Subcutaneous abdominal adipose tissue (tissue), 5 donors: Measurements from ENCODE around the gene PNPLA1.

Source experiments
- H3K27ac ChIP-seq: one replicate; pipeline ENCODE4 v1.7.0; 2013; ENCODE audit warnings: low read depth, mild to moderate bottlenecking, inconsistent platforms, low read length, moderate library complexity
- H3K27me3 ChIP-seq, 5 donors: one replicate each; pipeline ENCODE4 v1.7.0; 2013; ENCODE audit warnings: low read length in 5 of 5, inconsistent platforms in 1 of 5; ENCODE audit not compliant: control insufficient read depth in 5 of 5, insufficient read depth in 4 of 5
- H3K36me3 ChIP-seq, 5 donors: one replicate each; pipeline ENCODE4 v1.7.0; 2013; ENCODE audit warnings: low read length in 5 of 5; ENCODE audit not compliant: control insufficient read depth in 5 of 5, insufficient read depth in 5 of 5
- H3K4me1 ChIP-seq, 5 donors: one replicate each; pipeline ENCODE4 v1.7.0; 2013; ENCODE audit warnings: low read length in 5 of 5, mild to moderate bottlenecking in 3 of 5, moderate library complexity in 1 of 5; ENCODE audit not compliant: control insufficient read depth in 5 of 5, insufficient read depth in 5 of 5
- H3K4me3 ChIP-seq, 5 donors: one replicate each; pipeline ENCODE4 v1.7.0; 2013; ENCODE audit warnings: low read length in 5 of 5, low read depth in 1 of 5
- H3K9ac ChIP-seq, 5 donors: one replicate each; pipeline ENCODE4 v1.7.0; 2013; ENCODE audit warnings: low read length in 5 of 5, mild to moderate bottlenecking in 4 of 5, moderate library complexity in 3 of 5
- H3K9me3 ChIP-seq, 5 donors: one replicate each; pipeline ENCODE4 v1.7.0; 2013; ENCODE audit warnings: low read length in 5 of 5; ENCODE audit not compliant: control insufficient read depth in 5 of 5
- donor health status: healthy.
- donor health status: healthy.
- donor health status: healthy.
- donor health status: healthy.
- donor health status: healthy.

The PNPLA1 gene

DNA sequence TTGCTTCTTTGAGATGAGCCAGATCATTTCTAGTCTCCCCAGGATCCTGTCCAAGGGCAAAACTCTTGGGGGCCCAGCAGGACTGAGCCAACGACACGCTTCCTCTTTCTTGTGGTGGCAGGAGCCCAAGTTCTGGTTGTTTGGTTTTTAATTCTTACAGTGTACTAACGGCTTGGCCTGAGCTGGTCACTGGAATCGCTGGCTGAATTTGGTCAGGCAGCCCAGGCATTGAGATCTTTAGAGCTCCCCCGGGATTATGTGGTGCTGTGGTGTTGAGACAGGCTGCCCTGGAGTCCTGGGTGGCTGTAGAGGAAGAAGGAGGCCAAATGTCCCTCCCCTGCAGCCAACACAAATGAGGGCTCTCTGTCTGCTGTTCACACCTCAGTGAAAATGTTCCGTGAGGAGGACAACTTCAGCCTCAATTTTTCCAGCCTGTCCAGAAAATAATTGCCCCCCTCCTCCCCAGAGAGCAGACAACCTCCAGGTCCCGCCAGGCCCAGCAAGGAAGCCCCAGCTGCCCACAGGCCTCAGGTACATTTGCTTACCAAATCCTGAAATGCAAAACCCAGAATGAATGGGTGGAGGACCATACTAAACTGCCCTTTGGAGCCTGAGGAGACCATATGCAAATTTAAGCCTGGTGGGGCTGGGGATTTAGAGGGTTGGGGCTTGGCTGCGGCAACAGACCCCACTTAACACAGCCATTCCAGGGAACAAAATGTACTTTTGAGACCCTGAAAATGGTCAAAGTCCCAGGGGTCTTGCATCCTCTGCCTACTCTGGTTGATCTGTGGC is 43.2 kb downstream of the PNPLA1 start:
- Histone ChIP-seq H3K4me1 (peaks cover 2 to 10% (median 5%) of the 10 kb centered on the region in 5 donors), H3K4me3 (no peak overlapping the region), H3K27me3 (peaks cover 0 to 7% (median 0%) of the 10 kb centered on the region in 5 donors), H3K36me3 (no peaks in the 10 kb centered on the region), H3K9me3 (peaks cover 0 to 5% (median 0%) of the 10 kb centered on the region in 5 donors), H3K9ac (no peak overlapping the region), H3K27ac (no peak overlapping the region)

DNA sequence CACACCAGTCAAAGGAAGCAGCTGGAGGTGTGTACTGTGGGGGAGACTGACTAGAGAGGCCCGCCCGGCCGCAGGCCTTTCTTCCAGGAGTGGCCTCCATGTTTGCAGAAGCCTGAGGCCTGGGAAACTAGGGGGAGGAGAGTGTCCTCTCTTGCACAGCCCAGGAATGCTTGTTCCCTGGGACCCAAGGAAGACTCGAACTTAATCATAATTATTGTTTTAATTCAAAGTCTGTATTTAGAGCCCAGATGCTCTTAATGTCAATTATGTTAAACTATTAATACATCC is 43.7 kb downstream of the PNPLA1 start:
- peaks cover 0 to 7% (median 0%) of the 10 kb centered on the region in 5 donors for H3K27me3 ChIP-seq
- peaks cover 0 to 5% (median 0%) of the 10 kb centered on the region in 5 donors for H3K9me3 ChIP-seq
- peaks cover 2 to 10% (median 5%) of the 10 kb centered on the region in 5 donors for H3K4me1 ChIP-seq
- H3K27ac ChIP-seq = no peak overlapping the region
- H3K36me3 ChIP-seq = no peaks in the 10 kb centered on the region
- H3K9ac ChIP-seq = no peak overlapping the region
- no peak overlapping the region for H3K4me3 ChIP-seq

DNA sequence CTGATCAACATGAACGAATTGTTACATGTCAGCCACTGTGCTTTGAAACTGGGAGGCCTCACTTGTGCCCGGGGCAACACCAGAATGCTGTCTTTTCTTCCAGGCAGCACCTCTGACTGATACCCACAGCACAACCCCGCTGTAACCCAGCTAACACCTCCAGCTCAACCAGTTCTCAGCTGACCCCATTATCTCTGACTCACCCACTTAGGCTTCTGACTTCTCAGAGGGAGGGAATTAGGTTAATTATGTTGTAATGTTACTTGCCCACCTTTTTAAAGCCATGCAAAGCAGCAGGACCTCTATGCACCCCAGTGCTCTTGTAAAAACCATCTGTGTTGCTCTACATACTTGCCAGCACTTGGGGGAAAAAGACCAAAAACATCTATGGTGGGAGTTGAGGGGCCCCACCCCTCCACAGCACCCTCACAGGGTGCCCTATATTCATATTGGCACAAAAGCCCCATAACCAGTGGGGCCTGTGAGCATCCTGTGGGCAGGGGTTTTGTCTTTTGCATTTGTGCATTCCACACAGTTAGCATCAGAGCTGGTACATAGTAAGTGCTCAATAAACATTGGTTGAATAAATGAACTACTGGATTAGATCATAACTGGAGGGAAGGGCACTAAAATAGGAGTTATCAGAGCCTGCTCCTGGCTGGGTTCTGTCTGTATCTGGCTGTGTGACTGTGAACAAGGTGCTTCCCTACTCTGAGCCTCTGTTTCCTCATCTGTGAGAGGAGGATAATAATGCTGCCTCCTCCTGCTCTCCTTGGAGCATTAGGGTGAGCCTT is 44.6 kb downstream of the PNPLA1 start:
- H3K36me3 ChIP-seq = no peaks in the 10 kb centered on the region
- peaks cover 0 to 5% (median 0%) of the 10 kb centered on the region in 5 donors for H3K27me3 ChIP-seq
- peaks cover 0 to 5% (median 0%) of the 10 kb centered on the region in 5 donors for H3K9me3 ChIP-seq
- H3K4me3 ChIP-seq = no peak overlapping the region
- peaks cover 2 to 10% (median 5%) of the 10 kb centered on the region in 5 donors for H3K4me1 ChIP-seq
- H3K9ac ChIP-seq = no peak overlapping the region
- no peak overlapping the region for H3K27ac ChIP-seq

DNA sequence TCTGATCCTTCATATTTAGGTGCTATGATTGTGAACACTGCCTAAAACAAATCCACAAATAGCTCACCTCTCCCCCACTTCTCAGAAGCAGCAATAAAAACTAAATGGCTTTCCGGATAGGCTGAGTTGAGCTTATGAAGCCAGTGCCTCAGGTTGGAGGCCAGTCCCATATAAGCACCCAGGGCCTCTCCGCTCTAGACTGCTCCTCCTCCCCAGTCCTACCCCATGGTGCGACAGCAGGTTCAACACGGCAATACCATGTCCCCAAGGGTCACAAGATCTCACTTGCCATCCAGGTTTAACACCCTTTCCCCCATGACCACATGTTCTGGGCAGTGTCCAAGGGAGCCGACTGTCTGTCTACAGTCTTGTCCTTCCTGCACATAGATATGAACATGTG is 46.1 kb downstream of the PNPLA1 start:
- no peaks in the 10 kb centered on the region for H3K9me3 ChIP-seq
- H3K4me3 ChIP-seq = no peak overlapping the region
- H3K4me1 ChIP-seq = peaks cover 2 to 10% (median 5%) of the 10 kb centered on the region in 5 donors
- H3K36me3 ChIP-seq = no peaks in the 10 kb centered on the region
- peaks cover 0 to 6% (median 3%) of the 10 kb centered on the region in 5 donors for H3K27me3 ChIP-seq
- H3K27ac ChIP-seq = no peak overlapping the region
- no peak overlapping the region for H3K9ac ChIP-seq

DNA sequence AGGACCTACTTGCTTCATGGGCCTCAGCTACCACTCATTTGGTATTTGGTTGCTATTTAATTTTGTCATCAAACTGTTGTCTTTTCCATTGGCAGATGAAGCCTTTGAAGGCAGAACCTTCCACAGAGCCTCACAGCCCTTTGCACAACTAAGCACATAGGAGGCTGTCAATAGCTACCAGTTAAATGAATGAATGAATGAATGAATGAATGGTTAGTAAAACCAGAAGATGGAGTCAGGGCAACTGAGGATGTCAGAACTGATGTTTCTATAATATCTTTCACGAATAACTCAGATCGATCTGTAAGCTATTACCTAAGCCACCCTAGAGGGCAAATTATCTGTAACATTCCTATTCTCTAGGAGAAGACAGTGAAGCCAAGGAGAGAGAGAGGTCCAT is 47.8 kb downstream of the PNPLA1 start:
- peaks cover 0 to 11% (median 3%) of the 10 kb centered on the region in 5 donors for H3K27me3 ChIP-seq
- H3K36me3 ChIP-seq = no peaks in the 10 kb centered on the region
- H3K9ac ChIP-seq = no peak overlapping the region
- peaks cover 1 to 6% (median 4%) of the 10 kb centered on the region in 5 donors for H3K4me1 ChIP-seq
- no peak overlapping the region for H3K27ac ChIP-seq
- H3K9me3 ChIP-seq = no peaks in the 10 kb centered on the region
- H3K4me3 ChIP-seq = no peak overlapping the region

DNA sequence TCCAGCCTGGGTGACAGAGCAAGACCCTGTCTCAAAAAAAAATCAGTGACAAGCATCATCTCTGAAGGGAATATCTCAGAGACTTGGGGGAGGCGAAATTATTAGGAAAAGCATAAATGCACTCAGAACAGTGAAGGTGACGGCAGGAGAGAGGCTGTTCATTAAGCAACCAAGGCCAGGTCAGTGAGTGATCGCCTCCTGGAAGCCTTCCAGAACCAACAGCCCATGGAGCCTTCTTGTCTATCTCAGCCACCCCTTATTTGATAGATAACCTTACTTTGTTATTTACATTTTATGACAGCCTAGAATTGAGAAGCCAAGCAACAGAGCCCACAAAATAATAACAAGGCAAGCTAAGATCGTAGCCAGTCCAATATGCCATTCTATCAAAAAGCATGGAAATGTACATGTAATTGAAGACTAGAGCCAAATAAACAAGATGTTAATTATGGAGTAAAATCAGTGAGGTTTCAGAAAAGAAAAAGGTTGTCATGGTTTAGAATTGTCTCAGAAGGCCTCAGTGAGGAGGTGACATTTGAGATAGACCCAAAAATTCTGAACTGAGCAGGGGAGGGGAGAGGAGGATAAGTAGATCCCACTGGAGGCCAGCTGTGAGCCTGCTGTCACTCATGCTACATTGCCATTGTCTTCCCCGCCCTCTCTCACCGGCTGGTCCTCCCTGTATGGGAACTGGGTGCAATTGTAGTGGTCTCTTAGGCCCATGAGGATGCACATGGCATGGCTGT is 49.0 kb downstream of the PNPLA1 start:
- Histone ChIP-seq H3K9ac (no peak overlapping the region), H3K27me3 (peaks cover 0 to 12% (median 6%) of the 10 kb centered on the region in 5 donors), H3K4me1 (no peaks in the 10 kb centered on the region), H3K9me3 (no peaks in the 10 kb centered on the region), H3K4me3 (no peak overlapping the region), H3K36me3 (no peaks in the 10 kb centered on the region), H3K27ac (no peak overlapping the region)

DNA sequence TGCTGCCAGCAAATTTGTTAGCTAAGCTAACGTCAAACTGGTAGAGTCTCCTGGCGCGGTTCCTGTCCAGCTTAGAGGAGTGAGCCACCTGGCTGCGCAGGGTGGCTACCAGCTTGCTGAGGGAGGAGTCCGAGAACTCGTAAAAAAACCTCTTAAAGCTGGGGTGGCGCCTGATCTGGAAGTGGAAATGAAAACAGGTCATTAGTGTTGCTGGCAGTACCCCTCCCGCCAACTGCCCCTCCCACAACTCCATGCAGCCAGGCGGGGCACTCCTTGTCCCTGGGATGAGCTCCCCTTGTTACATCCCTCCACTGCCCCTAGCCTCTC is 49.5 kb downstream of the PNPLA1 start:
- Histone ChIP-seq H3K27ac (no peak overlapping the region), H3K4me1 (no peaks in the 10 kb centered on the region), H3K9me3 (no peaks in the 10 kb centered on the region), H3K4me3 (no peak overlapping the region), H3K9ac (no peak overlapping the region), H3K36me3 (no peaks in the 10 kb centered on the region), H3K27me3 (peaks cover 0 to 12% (median 6%) of the 10 kb centered on the region in 5 donors)

DNA sequence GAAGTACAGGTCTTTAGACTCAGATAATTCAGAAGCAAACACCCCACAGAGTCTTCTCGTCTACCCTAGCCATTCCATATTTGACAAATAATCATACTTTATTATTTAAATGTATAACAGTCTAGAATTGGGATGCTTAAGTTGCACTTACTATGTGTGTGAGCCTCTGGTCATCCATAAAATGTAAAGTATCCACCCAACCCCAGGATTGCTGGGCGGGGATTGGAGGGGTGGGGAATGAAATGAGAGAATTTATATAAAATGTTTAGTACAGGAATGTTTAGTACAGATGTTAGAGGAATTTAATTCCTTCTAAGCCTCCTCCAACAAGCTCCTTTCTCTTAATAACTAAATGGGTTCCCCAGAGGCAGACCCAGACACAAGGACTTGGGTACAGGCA is 50.0 kb downstream of the PNPLA1 start:
- H3K36me3 ChIP-seq = no peaks in the 10 kb centered on the region
- no peak overlapping the region for H3K4me3 ChIP-seq
- no peak overlapping the region for H3K9ac ChIP-seq
- no peak overlapping the region for H3K27ac ChIP-seq
- no peaks in the 10 kb centered on the region for H3K9me3 ChIP-seq
- peaks cover 0 to 12% (median 6%) of the 10 kb centered on the region in 5 donors for H3K27me3 ChIP-seq
- no peaks in the 10 kb centered on the region for H3K4me1 ChIP-seq

DNA sequence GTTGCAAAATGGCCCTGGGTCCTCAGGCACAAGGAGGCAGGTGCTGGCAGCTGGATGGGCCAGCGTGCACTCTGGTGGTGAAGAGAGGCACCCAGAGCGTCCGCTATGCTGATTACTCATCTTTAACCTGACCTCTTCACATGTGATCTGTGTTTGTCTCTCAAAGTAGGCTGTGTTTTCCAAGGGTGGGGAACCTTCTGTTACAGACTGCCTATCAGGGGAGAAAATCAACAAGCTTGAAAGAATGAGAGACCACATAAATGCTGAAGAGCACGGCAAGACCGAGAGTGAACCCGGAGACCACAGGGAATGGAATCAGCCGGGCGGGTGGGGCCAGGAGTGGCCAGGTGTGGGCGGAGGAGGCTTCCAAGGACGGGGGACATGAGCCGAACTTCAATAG is 50.6 kb downstream of the PNPLA1 start:
- peaks cover 0 to 12% (median 6%) of the 10 kb centered on the region in 5 donors for H3K27me3 ChIP-seq
- no peaks in the 10 kb centered on the region for H3K4me1 ChIP-seq
- no peak overlapping the region for H3K4me3 ChIP-seq
- H3K27ac ChIP-seq = no peak overlapping the region
- H3K36me3 ChIP-seq = no peaks in the 10 kb centered on the region
- no peaks in the 10 kb centered on the region for H3K9me3 ChIP-seq
- H3K9ac ChIP-seq = no peak overlapping the region

DNA sequence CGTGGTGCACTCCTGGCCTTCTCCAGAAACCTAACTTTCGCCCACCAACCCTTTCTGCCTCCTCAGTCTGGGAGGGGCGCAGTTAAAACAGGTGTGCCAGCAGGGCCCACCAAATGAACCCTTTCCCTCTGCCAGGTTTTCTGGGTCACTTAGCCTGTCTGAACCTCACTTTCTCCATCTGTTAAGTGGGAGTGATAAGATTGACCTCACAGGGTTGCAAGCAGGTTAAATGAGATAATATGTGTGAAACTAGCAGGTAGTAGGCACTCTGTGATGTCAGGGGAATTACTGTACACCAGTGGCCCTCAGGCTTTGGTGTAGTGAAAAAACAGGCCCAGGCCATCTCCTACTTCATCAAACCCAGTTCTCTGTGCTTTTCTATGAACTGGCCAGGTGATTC is 52.7 kb downstream of the PNPLA1 start:
- H3K4me1 ChIP-seq = no peaks in the 10 kb centered on the region
- H3K27me3 ChIP-seq = peaks cover 0 to 33% (median 13%) of the 10 kb centered on the region in 5 donors
- H3K4me3 ChIP-seq = no peak overlapping the region
- H3K36me3 ChIP-seq = no peaks in the 10 kb centered on the region
- no peaks in the 10 kb centered on the region for H3K9me3 ChIP-seq
- H3K27ac ChIP-seq = no peak overlapping the region
- H3K9ac ChIP-seq = no peak overlapping the region
